ENCODE measurements around the gene TBX2.

DNA sequence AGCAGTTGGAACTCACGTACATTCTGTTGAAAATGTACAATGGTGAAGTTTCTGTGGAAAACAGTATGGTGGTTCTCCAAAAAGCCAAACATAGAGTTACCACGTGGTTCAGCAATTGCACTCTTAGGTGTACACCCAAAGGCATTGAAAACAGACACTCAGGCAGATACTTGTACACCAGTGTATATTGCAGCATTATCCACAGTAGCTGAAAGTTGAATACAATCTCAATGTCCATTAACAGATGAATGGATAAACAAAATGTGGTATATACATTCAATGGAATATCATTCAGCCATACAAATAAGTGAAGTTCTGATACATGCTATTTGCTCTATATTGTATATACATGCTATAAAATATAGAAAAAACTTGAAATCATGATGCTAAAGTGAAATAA, 23.2 kb downstream of the TBX2 start:
- TF ChIP-seq, protein P1, sequence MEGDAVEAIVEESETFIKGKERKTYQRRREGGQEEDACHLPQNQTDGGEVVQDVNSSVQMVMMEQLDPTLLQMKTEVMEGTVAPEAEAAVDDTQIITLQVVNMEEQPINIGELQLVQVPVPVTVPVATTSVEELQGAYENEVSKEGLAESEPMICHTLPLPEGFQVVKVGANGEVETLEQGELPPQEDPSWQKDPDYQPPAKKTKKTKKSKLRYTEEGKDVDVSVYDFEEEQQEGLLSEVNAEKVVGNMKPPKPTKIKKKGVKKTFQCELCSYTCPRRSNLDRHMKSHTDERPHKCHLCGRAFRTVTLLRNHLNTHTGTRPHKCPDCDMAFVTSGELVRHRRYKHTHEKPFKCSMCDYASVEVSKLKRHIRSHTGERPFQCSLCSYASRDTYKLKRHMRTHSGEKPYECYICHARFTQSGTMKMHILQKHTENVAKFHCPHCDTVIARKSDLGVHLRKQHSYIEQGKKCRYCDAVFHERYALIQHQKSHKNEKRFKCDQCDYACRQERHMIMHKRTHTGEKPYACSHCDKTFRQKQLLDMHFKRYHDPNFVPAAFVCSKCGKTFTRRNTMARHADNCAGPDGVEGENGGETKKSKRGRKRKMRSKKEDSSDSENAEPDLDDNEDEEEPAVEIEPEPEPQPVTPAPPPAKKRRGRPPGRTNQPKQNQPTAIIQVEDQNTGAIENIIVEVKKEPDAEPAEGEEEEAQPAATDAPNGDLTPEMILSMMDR (IDR thresholded peaks at IDR 0.05), result no peak
- no peak for TF ChIP-seq EZH2 (IDR thresholded peaks at IDR 0.05)
